ENCODE measurements around the gene VIT. TPM values are rescaled to one million over a fixed set of nuclear protein-coding genes. Genes with fewer than 3 reads are reported as not detected.

Gene VIT
- total and polyA plus RNA-seq, 2 experiments from 2014 or later = not detected

DNA sequence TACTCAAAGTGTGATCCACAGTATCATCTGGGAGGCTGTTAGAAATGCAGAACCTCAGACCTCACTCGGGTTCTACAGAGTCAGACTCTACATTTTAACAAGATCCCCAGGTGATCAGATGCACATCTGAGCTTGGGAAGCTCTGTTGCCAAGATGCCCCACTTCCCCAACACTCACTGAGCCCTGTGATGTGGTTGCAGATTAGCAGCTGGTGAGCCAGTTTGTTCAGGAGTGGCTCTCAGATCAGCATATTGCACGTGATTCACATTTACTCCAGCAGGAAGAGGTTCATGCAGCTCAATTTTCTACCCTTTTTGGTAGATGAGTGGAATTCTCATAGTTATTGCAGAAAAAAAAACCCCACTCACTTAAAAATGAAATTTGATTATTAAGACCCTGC, 96.4 kb downstream of the VIT start:
- H3K4me1 ChIP-seq (ENCODE audit: insufficient read depth) = peaks cover 9% of the 10 kb centered on the region; the same call in 1 of the 2 replicates
- peaks cover 6% of the 10 kb centered on the region for H3K27me3 Mint-ChIP-seq (ENCODE audit: insufficient read depth, low read depth, poor library complexity)
- no peak for ATAC-seq

More for the DNA sequence above, 96.4 kb downstream of the VIT start:
- DNase-seq (ENCODE audit: low spot score) = no peak
- Mint-ChIP-seq H3K4me1 (peaks cover 9% of the 10 kb centered on the region), H3K4me3 (no peak overlapping the region), H3K36me3 (ENCODE audit: low read depth) (no peaks in the 10 kb centered on the region), H3K27ac (no peak overlapping the region), H3K9me3 (no peaks in the 10 kb centered on the region)
- Histone ChIP-seq H3K27me3 (ENCODE audit: insufficient read depth) (no peaks in the 10 kb centered on the region), H4K20me1 (replicated peaks; ENCODE audit: insufficient read depth) (no peaks in the 10 kb centered on the region), H3K27ac (ENCODE audit: low read depth) (no peak overlapping the region), H3K36me3 (ENCODE audit: insufficient read depth) (no peaks in the 10 kb centered on the region), H3F3A (replicated peaks; ENCODE audit: low read depth) (no peaks in the 10 kb centered on the region), H3K79me2 (replicated peaks; ENCODE audit: insufficient read depth) (no peaks in the 10 kb centered on the region), H3K4me3 (no peak overlapping the region), H3K9me2 (ENCODE audit: insufficient read depth) (no peaks in the 10 kb centered on the region), H2AFZ (no peak overlapping the region), H3K4me2 (no peak overlapping the region)
- no peak for TF ChIP-seq ZNF462 (CRISPR knock-in tag; IDR thresholded peaks at IDR 0.05)
- no peak for TF ChIP-seq CREB1 (CRISPR knock-in tag; IDR thresholded peaks at IDR 0.05; ENCODE audit: low read depth)
- no peak for TF ChIP-seq ZNF331 (CRISPR knock-in tag; IDR thresholded peaks at IDR 0.05; ENCODE audit: low read depth)
- no peak for TF ChIP-seq JUNB (IDR thresholded peaks at IDR 0.05; ENCODE audit: unreplicated experiment)
- TF ChIP-seq NANOG (IDR thresholded peaks at IDR 0.05; ENCODE audit: borderline replicate concordance) = no peak
- TF ChIP-seq ZNF114 (CRISPR knock-in tag; IDR thresholded peaks at IDR 0.05) = no peak
- no peak for TF ChIP-seq EZH2phosphoT487 (IDR thresholded peaks at IDR 0.05; ENCODE audit: unreplicated experiment)
- no peak for TF ChIP-seq EZH2 (IDR thresholded peaks at IDR 0.05; ENCODE audit: low read depth, unreplicated experiment)
- TF ChIP-seq ETS1 (IDR thresholded peaks at IDR 0.05) = no peak
- no peak for TF ChIP-seq POLR2AphosphoS5 (IDR thresholded peaks at IDR 0.05; ENCODE audit: low read depth)
- TF ChIP-seq STAT1 (IDR thresholded peaks at IDR 0.05; ENCODE audit: unreplicated experiment) = no peak
- TF ChIP-seq, protein P1, sequence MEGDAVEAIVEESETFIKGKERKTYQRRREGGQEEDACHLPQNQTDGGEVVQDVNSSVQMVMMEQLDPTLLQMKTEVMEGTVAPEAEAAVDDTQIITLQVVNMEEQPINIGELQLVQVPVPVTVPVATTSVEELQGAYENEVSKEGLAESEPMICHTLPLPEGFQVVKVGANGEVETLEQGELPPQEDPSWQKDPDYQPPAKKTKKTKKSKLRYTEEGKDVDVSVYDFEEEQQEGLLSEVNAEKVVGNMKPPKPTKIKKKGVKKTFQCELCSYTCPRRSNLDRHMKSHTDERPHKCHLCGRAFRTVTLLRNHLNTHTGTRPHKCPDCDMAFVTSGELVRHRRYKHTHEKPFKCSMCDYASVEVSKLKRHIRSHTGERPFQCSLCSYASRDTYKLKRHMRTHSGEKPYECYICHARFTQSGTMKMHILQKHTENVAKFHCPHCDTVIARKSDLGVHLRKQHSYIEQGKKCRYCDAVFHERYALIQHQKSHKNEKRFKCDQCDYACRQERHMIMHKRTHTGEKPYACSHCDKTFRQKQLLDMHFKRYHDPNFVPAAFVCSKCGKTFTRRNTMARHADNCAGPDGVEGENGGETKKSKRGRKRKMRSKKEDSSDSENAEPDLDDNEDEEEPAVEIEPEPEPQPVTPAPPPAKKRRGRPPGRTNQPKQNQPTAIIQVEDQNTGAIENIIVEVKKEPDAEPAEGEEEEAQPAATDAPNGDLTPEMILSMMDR (conservative IDR thresholded peaks at IDR 0.05; ENCODE audit: low read depth in 2 of 2) = no peak
- no peak for TF ChIP-seq REST (IDR thresholded peaks at IDR 0.05; ENCODE audit: unreplicated experiment)

Data from GM23338 (cell line).